ENCODE data around the gene HAT1. TPM values are rescaled to one million over a fixed set of nuclear protein-coding genes. Genes with fewer than 3 reads are reported as not detected.

HAT1 gene
- total RNA-seq, 4 donors from 2014 or later, result 34.0 to 68.7 (median 50.4) TPM

GRCh38 chr2:171902840-171903420 is 19.3 kb upstream of the HAT1 start:
- no peaks in the 10 kb centered on the region for H3K4me1 ChIP-seq
- WGBS, 2 donors, result 69 to 70% methylated on average over 2 of the region's 2 CpGs
- no peak overlapping the region for H3K27ac ChIP-seq
- no peaks in the 10 kb centered on the region for H3K36me3 ChIP-seq
- H3K9me3 ChIP-seq, result no peaks in the 10 kb centered on the region
- no peaks in the 10 kb centered on the region for H3K27me3 ChIP-seq
- TF ChIP-seq CTCF (IDR thresholded peaks at IDR 0.05) (no peak), POLR2A (IDR thresholded peaks at IDR 0.05) (no peak)
- no peak for DNase-seq
- H3K4me3 ChIP-seq (replicated peaks in 1 of 3), result no peak overlapping the region
- intact Hi-C loops (cut with DNase I), result no loop called here

GRCh38 chr2:171908235-171908634 is 14.0 kb upstream of the HAT1 start:
- Histone ChIP-seq H3K4me1 (no peaks in the 10 kb centered on the region), H3K36me3 (no peaks in the 10 kb centered on the region), H3K9me3 (no peaks in the 10 kb centered on the region), H3K27ac (no peak overlapping the region), H3K4me3 (replicated peaks in 1 of 3) (no peak overlapping the region), H3K27me3 (no peaks in the 10 kb centered on the region)
- no peak for DNase-seq
- intact Hi-C loops (cut with DNase I), result no loop called here
- TF ChIP-seq POLR2A (IDR thresholded peaks at IDR 0.05) (no peak), CTCF (IDR thresholded peaks at IDR 0.05) (no peak)
- 92 to 97% methylated on average over 1 of the region's 1 CpG for WGBS, 2 donors

GRCh38 chr2:171909266-171909665 is 13.0 kb upstream of the HAT1 start:
- no peak for DNase-seq
- no peaks in the 10 kb centered on the region for H3K4me1 ChIP-seq
- 77 to 79% methylated on average over 3 of the region's 3 CpGs for WGBS, 2 donors
- no peak overlapping the region for H3K27ac ChIP-seq
- no peaks in the 10 kb centered on the region for H3K27me3 ChIP-seq
- no peaks in the 10 kb centered on the region for H3K9me3 ChIP-seq
- no peak for TF ChIP-seq CTCF (IDR thresholded peaks at IDR 0.05)
- TF ChIP-seq POLR2A (IDR thresholded peaks at IDR 0.05), result no peak
- no peak overlapping the region for H3K4me3 ChIP-seq (replicated peaks in 1 of 3)
- no peaks in the 10 kb centered on the region for H3K36me3 ChIP-seq
- intact Hi-C loops (cut with DNase I), result no loop called here

- no peak for DNase-seq
- intact Hi-C loops (cut with DNase I), result no loop called here
- Histone ChIP-seq H3K9me3 (no peaks in the 10 kb centered on the region), H3K4me3 (replicated peaks in 1 of 3) (no peak overlapping the region), H3K27ac (no peak overlapping the region), H3K27me3 (no peaks in the 10 kb centered on the region), H3K36me3 (no peaks in the 10 kb centered on the region), H3K4me1 (no peaks in the 10 kb centered on the region)
- no peak for TF ChIP-seq POLR2A (IDR thresholded peaks at IDR 0.05)
- no peak for TF ChIP-seq CTCF (IDR thresholded peaks at IDR 0.05)
- 76 to 92% methylated on average over 1 of the region's 1 CpG for WGBS, 2 donors
Observed at GRCh38 chr2:171910494-171910893, 11.8 kb upstream of the HAT1 start.

- H3K4me1 ChIP-seq, result no peaks in the 10 kb centered on the region
- TF ChIP-seq POLR2A (IDR thresholded peaks at IDR 0.05) (no peak), CTCF (IDR thresholded peaks at IDR 0.05) (no peak)
- H3K27ac ChIP-seq, result no peak overlapping the region
- no peaks in the 10 kb centered on the region for H3K36me3 ChIP-seq
- 77 to 91% methylated on average over 3 of the region's 3 CpGs for WGBS, 2 donors
- no peak overlapping the region for H3K4me3 ChIP-seq (replicated peaks in 1 of 3)
- intact Hi-C loops (cut with DNase I), result no loop called here
- DNase-seq, result no peak
- no peaks in the 10 kb centered on the region for H3K9me3 ChIP-seq
- no peaks in the 10 kb centered on the region for H3K27me3 ChIP-seq
Observed at GRCh38 chr2:171913517-171913916, 8.7 kb upstream of the HAT1 start.

All from thyroid gland (tissue), 4 donors.